Activated naive CD4-positive, alpha-beta T cell treated with anti-CD3 and anti-CD28 coated beads, Interleukin-2, amount 10 ng/mL, durations not matched to agents 5 hours and 36 hours (primary cell): ENCODE results near the gene NBPF3. TPM values are rescaled to one million over a fixed set of nuclear protein-coding genes. Genes with fewer than 3 reads are reported as not detected.

Experiments used
- total RNA-seq, 2 experiments: library from RNA; stranded (reverse); gene quantifications; one replicate each; pipeline ENCODE4 v1.2.3, GENCODE V29; 2021

NBPF3 gene, protein sequence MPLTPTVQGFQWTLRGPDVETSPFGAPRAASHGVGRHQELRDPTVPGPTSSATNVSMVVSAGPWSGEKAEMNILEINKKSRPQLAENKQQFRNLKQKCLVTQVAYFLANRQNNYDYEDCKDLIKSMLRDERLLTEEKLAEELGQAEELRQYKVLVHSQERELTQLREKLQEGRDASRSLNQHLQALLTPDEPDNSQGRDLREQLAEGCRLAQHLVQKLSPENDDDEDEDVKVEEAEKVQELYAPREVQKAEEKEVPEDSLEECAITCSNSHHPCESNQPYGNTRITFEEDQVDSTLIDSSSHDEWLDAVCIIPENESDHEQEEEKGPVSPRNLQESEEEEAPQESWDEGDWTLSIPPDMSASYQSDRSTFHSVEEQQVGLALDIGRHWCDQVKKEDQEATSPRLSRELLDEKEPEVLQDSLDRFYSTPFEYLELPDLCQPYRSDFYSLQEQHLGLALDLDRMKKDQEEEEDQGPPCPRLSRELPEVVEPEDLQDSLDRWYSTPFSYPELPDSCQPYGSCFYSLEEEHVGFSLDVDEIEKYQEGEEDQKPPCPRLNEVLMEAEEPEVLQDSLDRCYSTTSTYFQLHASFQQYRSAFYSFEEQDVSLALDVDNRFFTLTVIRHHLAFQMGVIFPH
- 1 to 10 TPM; 4.0 to 4.4 TPM for total RNA-seq

DNA sequence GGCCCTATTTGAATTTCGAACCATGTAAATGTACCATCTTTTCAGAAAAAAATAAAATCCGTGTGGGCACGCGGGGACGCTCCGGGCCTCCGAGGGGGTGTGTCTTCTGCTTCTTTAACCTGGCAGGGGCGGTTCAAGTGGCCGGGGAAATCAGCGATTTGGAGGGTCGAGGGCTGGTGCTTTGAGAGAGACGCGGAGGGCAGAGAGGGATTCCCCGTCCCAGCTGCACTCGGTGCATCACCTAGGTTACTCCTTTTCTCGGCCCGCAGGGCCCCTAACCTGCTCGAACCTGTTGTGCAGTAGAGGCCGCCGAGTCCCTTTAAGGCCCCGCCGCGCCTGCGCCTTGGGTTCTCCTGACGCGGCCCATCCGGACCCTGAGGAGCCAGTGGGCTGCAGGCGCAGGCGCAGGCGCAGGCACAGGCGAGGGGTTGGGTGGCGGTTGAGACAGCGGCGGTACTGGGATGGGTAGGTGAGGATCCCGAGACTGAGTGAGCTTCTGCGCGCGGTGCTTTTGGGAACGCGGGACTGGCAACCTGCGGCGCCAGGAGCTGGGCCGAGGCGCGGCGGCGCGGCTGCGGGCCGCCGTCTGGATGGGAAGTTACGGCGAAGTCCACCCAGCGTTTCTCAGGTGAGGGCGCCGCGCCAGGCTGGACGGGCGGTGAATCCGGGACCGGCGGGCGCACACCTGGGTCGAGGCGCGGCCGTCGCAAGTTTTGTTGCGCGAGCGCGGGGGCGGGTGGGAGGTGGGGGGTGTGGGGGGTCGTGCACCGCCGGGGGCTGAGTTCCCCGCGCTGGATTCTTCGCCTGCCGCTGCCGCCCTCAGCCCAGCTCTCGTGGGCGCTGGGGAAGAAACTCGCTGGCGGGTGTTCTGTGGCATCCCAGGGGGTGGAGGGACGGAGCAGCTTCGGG lies at the start of gene NBPF3:
Gene NBPF3, plus strand, starts transcription at position 417 of the 909 bp plus-strand sequence. CDS start 4,950 bp downstream, outside the sequence.

DNA sequence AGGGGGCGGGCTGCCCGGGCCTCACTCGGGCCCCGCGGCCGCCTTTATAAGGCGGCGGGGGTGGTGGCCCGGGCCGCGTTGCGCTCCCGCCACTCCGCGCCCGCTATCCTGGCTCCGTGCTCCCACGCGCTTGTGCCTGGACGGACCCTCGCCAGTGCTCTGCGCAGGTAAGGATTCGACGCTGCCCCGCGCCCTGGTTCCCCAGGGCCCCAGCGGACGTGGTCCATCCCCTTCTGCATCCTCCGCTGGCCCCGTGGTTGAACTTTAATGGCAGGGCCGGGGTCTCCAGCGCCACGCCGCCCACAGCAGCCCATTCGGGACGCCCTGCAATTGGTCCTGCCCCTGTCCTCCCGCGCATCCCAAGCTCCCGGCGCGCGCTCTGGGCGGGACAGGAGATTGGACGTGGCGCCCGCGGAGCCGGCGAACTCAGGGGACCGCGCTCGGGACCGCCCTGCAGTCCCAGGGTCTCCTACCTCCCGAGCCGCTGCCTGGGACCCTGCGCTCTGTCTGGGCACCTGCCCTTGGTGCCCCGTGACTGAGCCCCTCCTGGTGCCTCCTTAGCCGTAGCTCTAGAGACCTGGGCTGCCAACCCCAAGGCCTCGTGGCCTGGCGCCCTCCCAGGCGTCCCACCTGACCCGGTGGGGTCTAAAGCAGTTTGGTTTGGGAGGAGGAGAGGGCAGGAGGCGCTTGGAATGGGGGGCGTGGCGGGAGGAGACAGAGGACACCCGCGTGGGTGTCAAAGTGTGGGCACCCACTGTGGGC lies 69.6 kb downstream of the NBPF3 start, which contains the start of gene ALPL:
Gene ALPL, plus strand, starts transcription at position 73 of the 762 bp plus-strand sequence. CDS start 44,659 bp downstream, outside the sequence.

Other genes with a start within 250 kb of the NBPF3 start
- gene ECE1, start 149.7 kb upstream of the NBPF3 start, total RNA-seq = 10 to 100 TPM; 72.3 to 79.0 TPM
- gene ALPL, start 69.3 kb downstream of the NBPF3 start, total RNA-seq = not detected
- under 1 TPM; 0.53 to 0.55 TPM for gene RAP1GAP, start 229.2 kb downstream of the NBPF3 start, total RNA-seq